K562 (cell line): ENCODE data around the gene PHF1. TPM values are rescaled to one million over a fixed set of nuclear protein-coding genes. Genes with fewer than 3 reads are reported as not detected.

Experiments
- BCOR ChIP-seq: fragments of 450-650 bp; IDR thresholded peaks from 2 replicates; pipeline ENCODE4 v1.6.1; 2016
- CTCF ChIP-seq, 3 experiments: IDR thresholded peaks in 2 of 3; conservative IDR thresholded peaks in 1 of 3; 2 replicates each; pipeline ENCODE4 v1.5.1; 2011 to 2012; ENCODE audit warnings: low read length in 3 of 3, mild to moderate bottlenecking in 3 of 3, control low read depth in 2 of 3, improper control_type of control experiment in 1 of 3, inconsistent platforms in 1 of 3, low read depth in 1 of 3, mixed read lengths in 1 of 3, moderate library complexity in 1 of 3; ENCODE audit not compliant: insufficient read depth in 2 of 3
- E2F6 ChIP-seq, 2 experiments: IDR thresholded peaks; 2 replicates each; pipeline ENCODE4 v1.6.1; 2011; ENCODE audit warnings: borderline replicate concordance in 1 of 2, control low read depth in 1 of 2, low read depth in 1 of 2, low read length in 1 of 2, mild to moderate bottlenecking in 1 of 2, mixed read lengths in 1 of 2, moderate library complexity in 1 of 2; ENCODE audit not compliant: insufficient read depth in 1 of 2, insufficient read length in 1 of 2, poor library complexity in 1 of 2, severe bottlenecking in 1 of 2; ENCODE audit errors: extremely low read depth in 1 of 2
- ELF4 ChIP-seq: fragments of 450-650 bp; formaldehyde crosslinking; IDR thresholded peaks from 2 replicates; pipeline ENCODE4 v1.4.0; 2022; ENCODE audit warnings: missing genetic modification characterization
- ERF ChIP-seq: fragments of 450-650 bp; formaldehyde crosslinking; IDR thresholded peaks from 2 replicates; pipeline ENCODE4 v1.4.0; 2020; ENCODE audit warnings: mild to moderate bottlenecking, mixed read lengths
- HDAC1 ChIP-seq, 2 experiments: fragments of 450-650 bp; IDR thresholded peaks; 2 replicates each; pipeline ENCODE4 v1.6.1; 2016 to 2017; ENCODE audit warnings: inconsistent platforms in 1 of 2, mild to moderate bottlenecking in 1 of 2, moderate library complexity in 1 of 2
- KLF6 ChIP-seq: fragments of 250-450 bp; sonication (Bioruptor Pico); IDR thresholded peaks from 2 replicates; pipeline ENCODE4 v1.4.0; 2020; ENCODE audit warnings: mild to moderate bottlenecking, moderate library complexity, borderline replicate concordance
- LCOR ChIP-seq: sonication (generic); formaldehyde crosslinking; IDR thresholded peaks from 2 replicates; pipeline ENCODE4 v1.8.0; 2022; ENCODE audit warnings: mild to moderate bottlenecking, missing genetic modification reagents
- PHF20 ChIP-seq: fragments of 450-650 bp; IDR thresholded peaks from 2 replicates; pipeline ENCODE4 v1.6.1; 2018; ENCODE audit not compliant: partially characterized antibody
- POLR2A ChIP-seq: fragments of 450-650 bp; conservative IDR thresholded peaks from 2 replicates; pipeline ENCODE4 v1.6.1; 2016
- POLR2B ChIP-seq: fragments of 450-650 bp; IDR thresholded peaks from 2 replicates; pipeline ENCODE4 v1.6.1; 2018; ENCODE audit warnings: low read depth; ENCODE audit not compliant: partially characterized antibody
- RBBP5 ChIP-seq: fragments of 200-600 bp; sonication (generic); IDR thresholded peaks from 2 replicates; pipeline ENCODE4 v1.6.1; 2012; ENCODE audit warnings: borderline replicate concordance, mild to moderate bottlenecking, low read length, control low read depth, inconsistent platforms; ENCODE audit not compliant: insufficient read depth, poor library complexity, severe bottlenecking
- TOE1 ChIP-seq, 2 experiments: fragments of 450-650 bp in 1 of 2; sonication (generic) in 1 of 2; formaldehyde crosslinking in 1 of 2; IDR thresholded peaks; 2 replicates each; pipeline versions ENCODE4 v1.7.1 to v1.8.0; 2016 to 2022; ENCODE audit warnings: borderline replicate concordance in 2 of 2, mild to moderate bottlenecking in 2 of 2, antibody characterized with exemption in 1 of 2, inconsistent platforms in 1 of 2, low read depth in 1 of 2, missing genetic modification reagents in 1 of 2, moderate library complexity in 1 of 2
- XRCC4 ChIP-seq: IDR thresholded peaks from one replicate; pipeline ENCODE4 v1.6.1; 2011; ENCODE audit not compliant: insufficient read depth, insufficient read length; ENCODE audit errors: extremely low read depth
- ZBTB7A ChIP-seq: IDR thresholded peaks from 2 replicates; pipeline ENCODE4 v1.6.1; 2011; ENCODE audit warnings: low read depth, mild to moderate bottlenecking, low read length, moderate library complexity, borderline replicate concordance; ENCODE audit not compliant: control insufficient read depth
- ZKSCAN1 ChIP-seq: fragments of 150-350 bp; IDR thresholded peaks from 2 replicates; pipeline ENCODE4 v1.6.1; 2016; ENCODE audit warnings: low read depth, low read length
- polyA plus RNA-seq, 8 experiments: library from polyadenylated mRNA; depleted of rRNA in 4 of 8; stranded (reverse) in 5 of 8; unstranded in 3 of 8; fragments of >200 nt; fragmentation: Nextera tagmentation in 2 of 8; fragmentation: Illumina TruSeq in 1 of 8; extraction: Ambion mirVana in 2 of 8; extraction: Trizol in 1 of 8; gene quantifications; 2 replicates each; pipeline versions ENCODE4 v1.2.1 to v1.2.3, GENCODE V29; 2011 to 2014; ENCODE audit warnings: inconsistent platforms in 1 of 8, missing spikeins in 1 of 8
- total RNA-seq, 7 experiments: library from RNA; depleted of rRNA in 6 of 7; stranded (reverse); fragments of >200 nt in 6 of 7; fragmentation: Illumina TruSeq in 2 of 7; extraction: Trizol in 2 of 7; gene quantifications; 2 replicates each; pipeline versions ENCODE4 v1.2.1 to v1.2.3, GENCODE V29; 2011 to 2021; ENCODE audit warnings: low replicate concordance in 1 of 7
- TF ChIP-seq, protein P1 (sequence below): fragments of 450-650 bp; IDR thresholded peaks from 2 replicates; pipeline ENCODE4 v1.6.1; 2014; ENCODE audit warnings: low read depth, mild to moderate bottlenecking, moderate library complexity, borderline replicate concordance
- TF ChIP-seq, protein P2 (sequence below): sonication (generic); formaldehyde crosslinking; IDR thresholded peaks from 2 replicates; pipeline ENCODE4 v1.9.0; 2022; ENCODE audit warnings: mild to moderate bottlenecking, missing genetic modification reagents
- TF ChIP-seq, protein P3 (sequence below): sonication (generic); formaldehyde crosslinking; IDR thresholded peaks from 2 replicates; pipeline ENCODE4 v1.8.0; 2022; ENCODE audit warnings: mild to moderate bottlenecking, low read depth, missing genetic modification reagents

The PHF1 gene
- total and polyA plus RNA-seq, 9 of the 15 experiments (the other 6 are each of a cell fraction or from before 2014, with no cell fraction given) = 3.7 to 64.2 (median 33.7) TPM

DNA sequence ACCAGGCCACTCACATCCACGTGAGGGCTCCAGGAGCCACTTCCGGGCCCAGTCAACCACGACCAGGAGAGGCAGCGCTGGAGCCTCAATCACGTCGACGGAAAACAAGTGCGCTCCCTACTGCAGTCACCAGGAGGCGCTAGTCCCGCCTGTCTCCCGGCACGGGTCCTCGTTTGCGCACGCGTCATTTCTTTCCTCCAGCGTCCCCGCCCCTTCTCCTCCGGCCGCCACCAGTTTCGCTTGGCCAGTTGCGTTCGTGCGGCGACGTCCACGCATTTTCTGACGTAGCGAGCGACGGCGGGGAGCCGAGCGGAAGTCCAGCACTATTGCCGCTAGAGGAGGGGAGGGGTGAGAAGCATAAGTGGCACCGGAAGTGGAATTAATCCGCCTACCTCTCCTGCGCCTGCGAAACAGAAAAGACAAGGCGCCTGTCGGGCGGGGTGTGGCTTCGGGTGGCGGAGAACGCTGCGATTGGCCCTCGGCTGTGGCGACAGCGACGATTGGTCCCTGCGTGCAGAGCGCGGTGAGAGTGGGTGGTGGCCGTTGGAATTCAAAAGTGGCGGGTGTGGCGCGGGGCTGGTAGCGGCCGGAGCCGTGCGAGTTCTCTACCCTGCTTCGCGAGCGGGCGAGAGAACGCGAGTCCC lies 19.4 kb upstream of the PHF1 start, which contains the start of gene KIFC1 (continued):
- TF ChIP-seq TOE1 (IDR thresholded peaks at IDR 0.05; ENCODE audit: borderline replicate concordance) (peak; percentile 52; the same call in 1 of the 2 replicates), TOE1 (CRISPR knock-in tag; IDR thresholded peaks at IDR 0.05; ENCODE audit: borderline replicate concordance, low read depth) (peak; percentile 33; the same call in 1 of the 2 replicates), BCOR (peak; percentile 18; the same call in 1 of the 2 replicates), XRCC4 (no peak), ZKSCAN1 (peak; percentile 47), LCOR (CRISPR knock-in tag) (peak; percentile 98), POLR2A (0 out of 2 replicates have a peak, but pooled peaks have one; percentile 85), ZBTB7A (no peak), CTCF (IDR thresholded peaks at IDR 0.05 in 2 of 3, conservative IDR thresholded peaks at IDR 0.05 in 1 of 3; ENCODE audit: insufficient read depth in 2 of 3, low read depth in 1 of 3, low read length in 3 of 3) (peak; percentile 99 to 100 (median 99)), PHF20 (peak; percentile 93), E2F6 (IDR thresholded peaks at IDR 0.05; ENCODE audit: borderline replicate concordance in 1 of 2, extremely low read depth in 1 of 2, insufficient read depth in 1 of 2, insufficient read length in 1 of 2, low read depth in 1 of 2, low read length in 1 of 2, poor library complexity in 1 of 2, severe bottlenecking in 1 of 2) (peak; percentile 85 to 89), ELF4 (peak; percentile 49), HDAC1 (IDR thresholded peaks at IDR 0.05) (peak in 1 of 2 experiments; percentile 97; a peak in 2 of 4 replicates), RBBP5 (peak; percentile 42), ERF (CRISPR knock-in tag) (0 out of 2 replicates have a peak, but pooled peaks have one; percentile 1), POLR2B (peak; percentile 67), KLF6 (CRISPR knock-in tag) (peak; percentile 88; the same call in 1 of the 2 replicates)
- TF ChIP-seq, protein P1, sequence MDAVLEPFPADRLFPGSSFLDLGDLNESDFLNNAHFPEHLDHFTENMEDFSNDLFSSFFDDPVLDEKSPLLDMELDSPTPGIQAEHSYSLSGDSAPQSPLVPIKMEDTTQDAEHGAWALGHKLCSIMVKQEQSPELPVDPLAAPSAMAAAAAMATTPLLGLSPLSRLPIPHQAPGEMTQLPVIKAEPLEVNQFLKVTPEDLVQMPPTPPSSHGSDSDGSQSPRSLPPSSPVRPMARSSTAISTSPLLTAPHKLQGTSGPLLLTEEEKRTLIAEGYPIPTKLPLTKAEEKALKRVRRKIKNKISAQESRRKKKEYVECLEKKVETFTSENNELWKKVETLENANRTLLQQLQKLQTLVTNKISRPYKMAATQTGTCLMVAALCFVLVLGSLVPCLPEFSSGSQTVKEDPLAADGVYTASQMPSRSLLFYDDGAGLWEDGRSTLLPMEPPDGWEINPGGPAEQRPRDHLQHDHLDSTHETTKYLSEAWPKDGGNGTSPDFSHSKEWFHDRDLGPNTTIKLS = peak; percentile 89
- TF ChIP-seq, protein P2, sequence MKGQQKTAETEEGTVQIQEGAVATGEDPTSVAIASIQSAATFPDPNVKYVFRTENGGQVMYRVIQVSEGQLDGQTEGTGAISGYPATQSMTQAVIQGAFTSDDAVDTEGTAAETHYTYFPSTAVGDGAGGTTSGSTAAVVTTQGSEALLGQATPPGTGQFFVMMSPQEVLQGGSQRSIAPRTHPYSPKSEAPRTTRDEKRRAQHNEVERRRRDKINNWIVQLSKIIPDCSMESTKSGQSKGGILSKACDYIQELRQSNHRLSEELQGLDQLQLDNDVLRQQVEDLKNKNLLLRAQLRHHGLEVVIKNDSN (CRISPR knock-in tag) = peak; percentile 83
- TF ChIP-seq, protein P3, sequence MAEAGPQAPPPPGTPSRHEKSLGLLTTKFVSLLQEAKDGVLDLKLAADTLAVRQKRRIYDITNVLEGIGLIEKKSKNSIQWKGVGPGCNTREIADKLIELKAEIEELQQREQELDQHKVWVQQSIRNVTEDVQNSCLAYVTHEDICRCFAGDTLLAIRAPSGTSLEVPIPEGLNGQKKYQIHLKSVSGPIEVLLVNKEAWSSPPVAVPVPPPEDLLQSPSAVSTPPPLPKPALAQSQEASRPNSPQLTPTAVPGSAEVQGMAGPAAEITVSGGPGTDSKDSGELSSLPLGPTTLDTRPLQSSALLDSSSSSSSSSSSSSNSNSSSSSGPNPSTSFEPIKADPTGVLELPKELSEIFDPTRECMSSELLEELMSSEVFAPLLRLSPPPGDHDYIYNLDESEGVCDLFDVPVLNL (CRISPR knock-in tag) = peak; percentile 98
